Activated CD4-positive, alpha-beta T cell treated with anti-CD3 and anti-CD28 coated beads for 36 hours (primary cell): ENCODE data around the gene PRDM5. TPM values are rescaled to one million over a fixed set of nuclear protein-coding genes. Genes with fewer than 3 reads are reported as not detected.

ENCODE experiments used
- ATAC-seq: fragments of 200-7000 bp; cut with Tn5 transposase; one replicate; pipeline ENCODE4 v1.10.0; 2021; ENCODE audit warnings: mild to moderate bottlenecking, moderate library complexity
- CTCF ChIA-PET: fragments of 350-600 bp; sonication (Branson Sonifier 250); formaldehyde crosslinking; loops from one replicate; lab custom pipeline; 2021; ENCODE audit warnings: antibody characterized with exemption; lab: Charles Lee
- POLR2A ChIA-PET: fragments of 350-600 bp; sonication (Branson Sonifier 250); formaldehyde crosslinking; loops from one replicate; lab custom pipeline; 2021; ENCODE audit warnings: antibody characterized with exemption, inconsistent platforms; lab: Charles Lee
- DNase-seq: peaks from one replicate; pipeline ENCODE4 v3.0.0-alpha.2; 2020
- H3K27ac Mint-ChIP-seq: one replicate; pipeline ENCODE4 v1.8.0; 2021; ENCODE audit warnings: mixed read lengths
- H3K27me3 Mint-ChIP-seq: one replicate; pipeline ENCODE4 v1.8.0; 2021; ENCODE audit warnings: mixed read lengths
- H3K36me3 Mint-ChIP-seq: one replicate; pipeline ENCODE4 v1.8.0; 2021; ENCODE audit warnings: low read depth, mixed read lengths
- H3K4me1 Mint-ChIP-seq: one replicate; pipeline ENCODE4 v1.8.0; 2021; ENCODE audit warnings: mixed read lengths
- H3K4me3 Mint-ChIP-seq: one replicate; pipeline ENCODE4 v1.8.0; 2021; ENCODE audit warnings: mild to moderate bottlenecking, moderate library complexity, mixed read lengths
- H3K9me3 Mint-ChIP-seq: one replicate; pipeline ENCODE4 v1.8.0; 2021; ENCODE audit warnings: low read depth, mixed read lengths
- intact Hi-C, 2 experiments: fragments of 100-400 bp; cut with DNase I in 1 of 2; cut with micrococcal nuclease in 1 of 2; formaldehyde crosslinking; loops; one replicate each; pipeline versions ENCODE4 v1.14.2 to v1.15.1; 2022 to 2024; cut with DNase I, micrococcal nuclease
- total RNA-seq, 2 experiments: library from RNA; stranded (reverse); gene quantifications; one replicate each; pipeline ENCODE4 v1.2.3, GENCODE V29; 2021

PRDM5 gene
- total RNA-seq, 2 experiments from 2014 or later: 0.05 TPM; not detected in 1

DNA sequence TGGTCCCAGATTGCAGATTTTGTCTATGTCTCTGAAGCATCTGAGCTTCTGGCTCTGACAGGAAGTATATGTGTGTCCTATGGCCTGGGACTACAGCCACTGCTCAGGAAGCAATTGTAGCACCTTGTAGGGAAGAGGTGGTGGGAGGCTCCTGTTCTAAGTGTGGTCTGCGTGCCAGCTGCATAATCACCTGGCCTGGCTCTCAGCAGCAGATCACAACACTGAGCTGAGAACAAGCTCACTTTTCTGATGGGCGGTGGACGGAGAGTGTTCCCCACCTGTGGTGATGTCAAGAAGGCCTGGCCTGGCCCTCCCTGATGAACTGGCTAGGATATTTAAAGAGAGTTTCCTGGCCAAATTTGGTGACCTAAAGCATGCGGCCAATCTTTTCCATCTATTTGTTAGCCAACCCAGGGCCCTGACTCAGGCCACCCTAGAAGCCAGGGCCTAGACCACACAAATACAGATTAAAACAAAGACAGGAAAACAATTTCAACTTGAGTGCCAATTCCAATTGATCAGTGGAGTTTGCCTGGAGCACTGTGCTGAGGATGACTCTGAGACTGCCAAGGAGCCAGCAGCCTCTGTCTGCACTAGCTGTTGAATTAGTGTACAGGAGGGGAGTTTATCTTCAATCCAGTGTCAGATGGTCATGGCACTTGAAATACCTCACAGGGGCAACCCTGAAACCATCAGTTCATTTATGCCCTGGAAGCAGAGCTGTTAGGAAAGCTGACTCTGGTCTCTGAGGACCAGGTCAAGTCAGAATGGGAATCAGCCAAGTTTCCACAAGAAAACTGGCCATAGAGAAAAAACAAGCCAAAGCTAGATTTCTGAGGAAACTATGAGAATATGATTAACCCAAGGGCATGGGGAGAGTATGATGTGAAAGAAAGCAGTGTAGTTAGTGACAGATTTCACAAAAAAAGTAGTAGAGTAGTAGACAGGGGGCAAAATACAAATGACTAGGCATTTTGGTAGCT, 47.4 kb downstream of the PRDM5 start:
- POLR2A ChIA-PET: no interaction called here
- no peaks in the 10 kb centered on the region for H3K36me3 Mint-ChIP-seq
- intact Hi-C loops: no loop called here
- peaks cover 2% of the 10 kb centered on the region for H3K27me3 Mint-ChIP-seq
- ATAC-seq: no peak
- H3K9me3 Mint-ChIP-seq: peaks cover 3% of the 10 kb centered on the region
- CTCF ChIA-PET: interaction anchor here (0.7 to 1.4 kb wide), 5 partner anchors 9 to 111 kb away, joined by 3 to 5 read pairs (median 3); no protein-coding TSS in a partner anchor
- H3K4me1 Mint-ChIP-seq: no peaks in the 10 kb centered on the region
- no peak overlapping the region for H3K27ac Mint-ChIP-seq
- DNase-seq: no peak
- no peak overlapping the region for H3K4me3 Mint-ChIP-seq

DNA sequence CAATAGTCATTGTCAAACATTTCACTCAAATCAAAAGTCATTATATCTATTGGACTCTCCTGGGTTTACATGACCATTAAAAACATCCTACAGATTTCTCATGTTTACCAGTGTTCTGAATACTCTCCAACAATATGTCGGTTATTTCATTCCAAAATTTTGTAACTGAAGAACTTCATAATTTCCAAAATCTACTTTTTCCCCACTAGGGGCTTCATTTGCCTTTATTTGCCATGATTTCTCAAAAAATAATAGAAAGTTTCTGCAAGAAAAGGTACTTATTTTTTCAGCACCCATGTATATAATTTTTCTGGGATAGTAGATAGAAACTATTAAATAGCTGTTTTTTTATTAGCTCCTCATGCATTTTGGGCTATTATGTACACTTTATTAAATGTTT, 49.0 kb downstream of the PRDM5 start:
- ATAC-seq (no peak), DNase-seq (no peak)
- H3K27ac Mint-ChIP-seq: no peak overlapping the region
- CTCF ChIA-PET: interaction anchor here (0.6 to 1.2 kb wide), 4 partner anchors 13 to 46 kb away, joined by 3 to 4 read pairs (median 3); no protein-coding TSS in a partner anchor
- no peaks in the 10 kb centered on the region for H3K4me1 Mint-ChIP-seq
- H3K27me3 Mint-ChIP-seq: no peaks in the 10 kb centered on the region
- POLR2A ChIA-PET: no interaction called here
- H3K36me3 Mint-ChIP-seq: no peaks in the 10 kb centered on the region
- intact Hi-C loops: no loop called here
- peaks cover under 1% of the 10 kb centered on the region for H3K9me3 Mint-ChIP-seq
- H3K4me3 Mint-ChIP-seq: no peak overlapping the region

DNA sequence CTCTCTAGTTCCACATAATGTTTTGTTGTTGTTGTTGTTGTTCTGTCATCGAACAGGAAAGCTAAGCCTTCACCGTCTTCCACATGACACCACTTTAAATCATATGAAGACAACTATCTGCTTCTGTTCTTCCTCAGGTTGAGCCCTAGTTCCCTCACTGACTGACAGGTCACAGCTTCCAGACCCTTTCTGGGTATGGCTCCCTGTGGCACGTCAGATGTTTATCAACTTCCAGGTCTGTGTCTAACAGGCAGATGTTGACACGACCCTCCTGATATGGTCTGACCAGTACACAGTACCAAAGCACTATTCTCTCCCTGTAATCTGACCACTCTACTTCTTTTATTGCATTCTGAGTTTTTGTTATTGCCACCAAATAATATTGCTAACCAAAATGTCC, 51.4 kb downstream of the PRDM5 start:
- H3K4me3 Mint-ChIP-seq: no peak overlapping the region
- DNase-seq: no peak
- H3K27ac Mint-ChIP-seq: no peak overlapping the region
- no peak for ATAC-seq
- no peaks in the 10 kb centered on the region for H3K36me3 Mint-ChIP-seq
- intact Hi-C loops: no loop called here
- no peaks in the 10 kb centered on the region for H3K9me3 Mint-ChIP-seq
- H3K4me1 Mint-ChIP-seq: no peaks in the 10 kb centered on the region
- H3K27me3 Mint-ChIP-seq: no peaks in the 10 kb centered on the region
- ChIA-PET POLR2A (no interaction called here), CTCF (no interaction called here)

- Mint-ChIP-seq H3K4me1 (no peaks in the 10 kb centered on the region), H3K27ac (no peak overlapping the region), H3K36me3 (no peaks in the 10 kb centered on the region), H3K9me3 (no peaks in the 10 kb centered on the region), H3K27me3 (no peaks in the 10 kb centered on the region), H3K4me3 (no peak overlapping the region)
- DNase-seq: peak; percentile 15
- ChIA-PET POLR2A (no interaction called here), CTCF (interaction anchor here (0.9 kb wide), 1 partner anchor 150 kb away, joined by 4 read pairs; no protein-coding TSS in a partner anchor)
- intact Hi-C loops: no loop called here
- ATAC-seq: no peak
These were observed 52.2 kb downstream of the PRDM5 start for GRCh38 chr4:120870279-120870673.

GRCh38 chr4:120869613-120870278, 52.8 kb downstream of the PRDM5 start:
- CTCF ChIA-PET: interaction anchor here (0.9 kb wide), 1 partner anchor 149 kb away, joined by 4 read pairs; no protein-coding TSS in a partner anchor
- H3K27ac Mint-ChIP-seq: no peak overlapping the region
- intact Hi-C loops: no loop called here
- no peaks in the 10 kb centered on the region for H3K27me3 Mint-ChIP-seq
- DNase-seq (no peak), ATAC-seq (no peak)
- H3K4me3 Mint-ChIP-seq: no peak overlapping the region
- no peaks in the 10 kb centered on the region for H3K4me1 Mint-ChIP-seq
- no peaks in the 10 kb centered on the region for H3K9me3 Mint-ChIP-seq
- H3K36me3 Mint-ChIP-seq: no peaks in the 10 kb centered on the region
- POLR2A ChIA-PET: no interaction called here

DNA sequence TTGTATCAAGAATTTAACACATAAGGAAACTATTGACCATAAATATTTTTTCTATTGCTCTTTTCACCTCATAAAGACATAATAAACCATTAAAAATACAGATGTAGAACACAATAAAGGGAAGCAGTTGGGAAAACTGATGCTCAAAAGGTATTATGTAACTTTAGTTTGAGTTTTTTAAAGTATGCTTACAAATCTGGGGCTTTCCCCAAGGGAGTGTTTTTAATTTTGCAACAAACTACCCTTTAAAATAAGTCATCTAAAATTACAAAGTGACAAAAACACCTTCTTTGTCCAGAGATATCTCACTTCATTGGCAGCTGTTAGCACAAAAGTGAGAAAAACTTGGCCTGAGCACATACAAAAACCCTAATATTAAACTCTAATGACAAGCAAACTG, 55.0 kb downstream of the PRDM5 start:
- DNase-seq (no peak), ATAC-seq (no peak)
- Mint-ChIP-seq H3K36me3 (no peaks in the 10 kb centered on the region), H3K27me3 (peaks cover 4% of the 10 kb centered on the region), H3K9me3 (no peaks in the 10 kb centered on the region), H3K4me3 (no peak overlapping the region), H3K4me1 (no peaks in the 10 kb centered on the region), H3K27ac (no peak overlapping the region)
- intact Hi-C loops: no loop called here
- POLR2A ChIA-PET: no interaction called here
- CTCF ChIA-PET: no interaction called here

GRCh38 chr4:120865985-120866384, 56.5 kb downstream of the PRDM5 start:
- H3K27ac Mint-ChIP-seq: no peak overlapping the region
- H3K4me1 Mint-ChIP-seq: no peaks in the 10 kb centered on the region
- peaks cover 5% of the 10 kb centered on the region for H3K27me3 Mint-ChIP-seq
- H3K4me3 Mint-ChIP-seq: no peak overlapping the region
- no peaks in the 10 kb centered on the region for H3K9me3 Mint-ChIP-seq
- DNase-seq: no peak
- H3K36me3 Mint-ChIP-seq: no peaks in the 10 kb centered on the region
- intact Hi-C loops: no loop called here
- ChIA-PET CTCF (interaction anchor here (1.0 to 1.7 kb wide), 2 partner anchors 9 to 31 kb away, joined by 3 to 5 read pairs; no protein-coding TSS in a partner anchor), POLR2A (no interaction called here)
- ATAC-seq: no peak

DNA sequence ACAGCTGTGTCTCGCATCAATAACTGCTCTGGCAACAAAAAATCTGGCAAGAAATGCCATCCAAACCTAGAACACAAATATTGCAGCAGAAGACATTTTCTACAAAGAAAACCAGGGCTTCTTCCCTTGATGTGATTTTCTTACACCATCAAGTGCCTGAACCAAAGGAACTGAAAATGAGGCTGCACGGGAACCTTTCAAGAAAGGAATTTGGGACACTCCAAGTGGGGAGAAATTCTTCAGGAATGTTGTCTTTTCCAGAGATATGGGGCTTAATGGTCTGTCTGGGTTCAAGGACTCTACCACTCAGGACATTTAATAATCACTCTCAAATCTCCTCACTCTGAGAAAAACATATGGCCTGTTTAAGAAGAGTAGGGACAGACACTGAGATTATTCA, 57.6 kb downstream of the PRDM5 start:
- CTCF ChIA-PET: interaction anchor here (0.7 to 1.9 kb wide), 2 partner anchors 10 to 23 kb away, joined by 3 to 4 read pairs; no protein-coding TSS in a partner anchor
- Mint-ChIP-seq H3K4me3 (no peak overlapping the region), H3K27ac (no peak overlapping the region), H3K36me3 (no peaks in the 10 kb centered on the region), H3K4me1 (no peaks in the 10 kb centered on the region), H3K27me3 (peaks cover 5% of the 10 kb centered on the region), H3K9me3 (no peaks in the 10 kb centered on the region)
- no peak for DNase-seq
- POLR2A ChIA-PET: no interaction called here
- intact Hi-C loops: no loop called here
- no peak for ATAC-seq

GRCh38 chr4:120862432-120862831, 60.1 kb downstream of the PRDM5 start:
- no peaks in the 10 kb centered on the region for H3K9me3 Mint-ChIP-seq
- ATAC-seq (no peak), DNase-seq (no peak)
- CTCF ChIA-PET: interaction anchor here (0.8 kb wide), 1 partner anchor 52 kb away, joined by 3 read pairs; no protein-coding TSS in a partner anchor
- H3K27me3 Mint-ChIP-seq: peaks cover 7% of the 10 kb centered on the region
- no peak overlapping the region for H3K27ac Mint-ChIP-seq
- no peaks in the 10 kb centered on the region for H3K36me3 Mint-ChIP-seq
- H3K4me1 Mint-ChIP-seq: no peaks in the 10 kb centered on the region
- intact Hi-C loops: no loop called here
- H3K4me3 Mint-ChIP-seq: no peak overlapping the region
- POLR2A ChIA-PET: no interaction called here

- no peak overlapping the region for H3K4me3 Mint-ChIP-seq
- no peaks in the 10 kb centered on the region for H3K4me1 Mint-ChIP-seq
- ChIA-PET CTCF (interaction anchor here (0.8 kb wide), 1 partner anchor 52 kb away, joined by 3 read pairs; no protein-coding TSS in a partner anchor), POLR2A (no interaction called here)
- H3K27me3 Mint-ChIP-seq: peaks cover 7% of the 10 kb centered on the region
- no peak for DNase-seq
- intact Hi-C loops: no loop called here
- ATAC-seq: no peak
- H3K27ac Mint-ChIP-seq: no peak overlapping the region
- H3K36me3 Mint-ChIP-seq: no peaks in the 10 kb centered on the region
- H3K9me3 Mint-ChIP-seq: no peaks in the 10 kb centered on the region
These were observed 60.7 kb downstream of the PRDM5 start for GRCh38 chr4:120861852-120862251.

DNA sequence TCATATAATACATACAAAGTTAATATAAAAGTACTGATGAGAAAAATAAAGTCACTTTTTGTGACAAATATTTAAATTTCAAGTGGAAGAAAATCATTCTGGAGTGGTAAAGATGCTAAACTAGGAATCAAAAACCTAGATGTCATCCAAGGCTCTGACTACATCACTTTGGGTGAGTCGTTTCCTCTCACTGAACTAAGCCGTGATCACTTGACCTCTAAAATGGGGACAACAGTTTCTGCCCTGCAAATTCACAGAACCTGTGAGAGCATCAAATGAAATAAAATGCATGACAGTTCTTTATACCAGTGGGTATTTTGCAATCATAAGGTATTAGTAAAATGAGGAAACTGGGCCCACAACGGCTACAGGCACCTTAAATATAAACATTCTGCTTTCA, 63.8 kb downstream of the PRDM5 start:
- peak; percentile 60 for ATAC-seq
- Mint-ChIP-seq H3K4me1 (peaks cover 7% of the 10 kb centered on the region), H3K4me3 (no peak overlapping the region), H3K9me3 (no peaks in the 10 kb centered on the region), H3K27me3 (peaks cover 10% of the 10 kb centered on the region), H3K27ac (no peak overlapping the region), H3K36me3 (no peaks in the 10 kb centered on the region)
- intact Hi-C loops: no loop called here
- DNase-seq: no peak
- ChIA-PET POLR2A (no interaction called here), CTCF (interaction anchor here (0.6 kb wide), 1 partner anchor 28 kb away, joined by 3 read pairs; no protein-coding TSS in a partner anchor)
